ENCODE measurements around the gene KRT72.

KRT72 gene

GRCh38 chr12:52542785-52543318 lies 58.4 kb downstream of the KRT72 start (continued):
- TF ChIP-seq ZNF549 (tag by site-specific recombination; IDR thresholded peaks at IDR 0.05) (peak; percentile 85), INSM2 (tag by site-specific recombination; IDR thresholded peaks at IDR 0.05) (no peak), ZNF366 (tag by site-specific recombination; conservative IDR thresholded peaks at IDR 0.05) (no peak), RBAK (tag by site-specific recombination; IDR thresholded peaks at IDR 0.05) (no peak), GLI2 (tag by site-specific recombination; IDR thresholded peaks at IDR 0.05; ENCODE audit: borderline replicate concordance, low read depth) (no peak), ATF2 (tag by site-specific recombination; IDR thresholded peaks at IDR 0.05; ENCODE audit: low read depth) (peak; percentile 83), ZNF335 (tag by site-specific recombination; conservative IDR thresholded peaks at IDR 0.05) (no peak), ZNF514 (tag by site-specific recombination; IDR thresholded peaks at IDR 0.05) (no peak), ZNF624 (tag by site-specific recombination; IDR thresholded peaks at IDR 0.05) (no peak), TSHZ1 (tag by site-specific recombination; IDR thresholded peaks at IDR 0.05; ENCODE audit: borderline replicate concordance) (no peak)

GRCh38 chr12:52542157-52542556 lies 59.1 kb downstream of the KRT72 start:
- peaks cover 19% of the 10 kb centered on the region for H3K4me1 ChIP-seq (ENCODE audit: control insufficient read depth, insufficient read depth, low read length)
- no peaks in the 10 kb centered on the region for H3K9me3 ChIP-seq (ENCODE audit: control insufficient read depth, insufficient read depth, low read depth, low read length)
- H3K4me3 ChIP-seq (ENCODE audit: low read depth, low read length) = no peak overlapping the region
- TF ChIP-seq ZNF114 (tag by site-specific recombination; IDR thresholded peaks at IDR 0.05) (no peak), ZNF777 (tag by site-specific recombination; IDR thresholded peaks at IDR 0.05; ENCODE audit: borderline replicate concordance) (no peak), MZF1 (tag by site-specific recombination; IDR thresholded peaks at IDR 0.05; ENCODE audit: borderline replicate concordance) (no peak), ZNF624 (tag by site-specific recombination; IDR thresholded peaks at IDR 0.05) (no peak), ZNF654 (tag by site-specific recombination; IDR thresholded peaks at IDR 0.05; ENCODE audit: low read depth) (no peak), ZNF626 (tag by site-specific recombination; IDR thresholded peaks at IDR 0.05) (no peak), ZNF664 (tag by site-specific recombination; IDR thresholded peaks at IDR 0.05) (no peak), ZNF169 (tag by site-specific recombination; IDR thresholded peaks at IDR 0.05) (no peak), ZNF16 (tag by site-specific recombination; IDR thresholded peaks at IDR 0.05; ENCODE audit: low read depth) (no peak), ZNF19 (tag by site-specific recombination; IDR thresholded peaks at IDR 0.05; ENCODE audit: low read depth) (no peak), ZNF555 (tag by site-specific recombination; conservative IDR thresholded peaks at IDR 0.05) (no peak), ZNF571 (tag by site-specific recombination; IDR thresholded peaks at IDR 0.05) (no peak), ZNF292 (tag by site-specific recombination; IDR thresholded peaks at IDR 0.05; ENCODE audit: borderline replicate concordance, low read depth) (no peak)
- ChIA-PET CTCF (no interaction called here), POLR2A (no interaction called here)
- no peaks in the 10 kb centered on the region for H3K36me3 ChIP-seq (ENCODE audit: control insufficient read depth in 2 of 2, insufficient read depth in 1 of 2, low read length in 2 of 2)
- H3K27ac ChIP-seq (ENCODE audit: extremely low read depth, low read depth, low read length) = no peak overlapping the region

Measured in HEK293 (cell line).